HepG2 (cell line): ENCODE measurements around the gene SOX12. TPM values are rescaled to one million over a fixed set of nuclear protein-coding genes. Genes with fewer than 3 reads are reported as not detected.

ENCODE experiments used
- ARNT ChIP-seq: fragments of 450-650 bp; IDR thresholded peaks from 2 replicates; pipeline ENCODE4 v1.6.1; 2017
- DBP ChIP-seq: sonication (generic); formaldehyde crosslinking; IDR thresholded peaks from 2 replicates; pipeline ENCODE4 v1.4.0; 2020; ENCODE audit warnings: missing genetic modification reagents; ENCODE audit errors: not compliant biosample characterization
- ELF1 ChIP-seq: sonication (generic); formaldehyde crosslinking; IDR thresholded peaks from 2 replicates; pipeline ENCODE4 v1.4.0; 2020; ENCODE audit warnings: missing genetic modification reagents
- HOXA5 ChIP-seq: sonication (generic); formaldehyde crosslinking; IDR thresholded peaks from 2 replicates; pipeline ENCODE4 v1.4.0; 2020; ENCODE audit warnings: missing genetic modification reagents
- MED8 ChIP-seq: sonication (generic); formaldehyde crosslinking; IDR thresholded peaks from 2 replicates; pipeline ENCODE4 v1.8.1; 2023; ENCODE audit warnings: mild to moderate bottlenecking, missing genetic modification reagents; ENCODE audit not compliant: insufficient replicate concordance
- MXD4 ChIP-seq: IDR thresholded peaks from 2 replicates; pipeline ENCODE4 v1.6.1; 2016; ENCODE audit warnings: mild to moderate bottlenecking, missing biosample characterization, missing genetic modification reagents
- NFIC ChIP-seq: IDR thresholded peaks from 2 replicates; pipeline ENCODE4 v1.6.1; 2012; ENCODE audit warnings: mild to moderate bottlenecking, low read length, inconsistent platforms
- SETDB1 ChIP-seq: sonication (generic); formaldehyde crosslinking; IDR thresholded peaks from 2 replicates; pipeline ENCODE4 v1.5.1; 2020; ENCODE audit warnings: missing genetic modification reagents, mild to moderate bottlenecking, borderline replicate concordance
- SMYD3 ChIP-seq: sonication (generic); formaldehyde crosslinking; IDR thresholded peaks from 2 replicates; pipeline ENCODE4 v1.8.1; 2023; ENCODE audit warnings: mild to moderate bottlenecking, missing genetic modification reagents
- TBP ChIP-seq: sonication (generic); formaldehyde crosslinking; IDR thresholded peaks from 2 replicates; pipeline ENCODE4 v1.5.0; 2020; ENCODE audit warnings: missing genetic modification reagents
- U2AF1 ChIP-seq: fragments of 200-400 bp; formaldehyde crosslinking; optimal IDR thresholded peaks from 2 replicates; pipeline ENCODE3; 2017; ENCODE audit warnings: mild to moderate bottlenecking, low read depth, low read length
- XBP1 ChIP-seq: sonication (generic); formaldehyde crosslinking; IDR thresholded peaks from 2 replicates; pipeline ENCODE4 v1.5.0; 2020; ENCODE audit warnings: missing genetic modification reagents
- ZC3H13 ChIP-seq: sonication (generic); formaldehyde crosslinking; IDR thresholded peaks from 2 replicates; pipeline ENCODE4 v1.8.1; 2023; ENCODE audit warnings: mild to moderate bottlenecking, missing genetic modification reagents, moderate library complexity
- ZFP37 ChIP-seq: sonication (generic); formaldehyde crosslinking; IDR thresholded peaks from 2 replicates; pipeline ENCODE4 v1.4.0; 2020; ENCODE audit warnings: missing genetic modification reagents, borderline replicate concordance
- ZNF143 ChIP-seq: sonication (generic); formaldehyde crosslinking; IDR thresholded peaks from 2 replicates; pipeline ENCODE4 v1.4.0; 2020; ENCODE audit warnings: missing genetic modification reagents
- ZNF263 ChIP-seq: sonication (generic); formaldehyde crosslinking; IDR thresholded peaks from 2 replicates; pipeline ENCODE4 v1.4.0; 2020; ENCODE audit warnings: missing genetic modification reagents
- ZNF709 ChIP-seq: sonication (generic); formaldehyde crosslinking; IDR thresholded peaks from 2 replicates; pipeline ENCODE4 v1.5.0; 2020; ENCODE audit warnings: mild to moderate bottlenecking, missing genetic modification reagents
- ZNF83 ChIP-seq: sonication (generic); formaldehyde crosslinking; IDR thresholded peaks from 2 replicates; pipeline ENCODE4 v1.4.0; 2020; ENCODE audit warnings: missing genetic modification reagents, mild to moderate bottlenecking, borderline replicate concordance
- polyA plus RNA-seq, 8 experiments: library from polyadenylated mRNA; depleted of rRNA in 3 of 8; stranded (reverse) in 7 of 8; unstranded in 1 of 8; fragments of >200 nt; fragmentation: Illumina TruSeq in 4 of 8; extraction: Trizol in 4 of 8; gene quantifications; 2 replicates each; pipeline versions ENCODE4 v1.2.1 to v1.2.3, GENCODE V29; 2011 to 2016; ENCODE audit warnings: low read depth in 4 of 8, missing spikeins in 1 of 8, mixed read lengths in 1 of 8; ENCODE audit not compliant: insufficient read depth in 1 of 8
- total RNA-seq, 5 experiments: library from RNA; depleted of rRNA; stranded (reverse); fragments of >200 nt; fragmentation: Illumina TruSeq; extraction: Trizol; gene quantifications; 2 replicates each; pipeline ENCODE4 v1.2.3, GENCODE V29; 2016; ENCODE audit warnings: low read depth in 1 of 5
- TF ChIP-seq, protein P1 (sequence below): sonication (generic); formaldehyde crosslinking; IDR thresholded peaks from 2 replicates; pipeline ENCODE4 v1.4.0; 2020; ENCODE audit warnings: mild to moderate bottlenecking, missing genetic modification reagents, borderline replicate concordance
- TF ChIP-seq, protein P2 (sequence below): sonication (generic); formaldehyde crosslinking; IDR thresholded peaks from 2 replicates; pipeline ENCODE4 v1.5.1; 2020; ENCODE audit warnings: missing genetic modification reagents, mild to moderate bottlenecking, borderline replicate concordance

SOX12 gene
- total and polyA plus RNA-seq, 2 of the 13 experiments (the other 11 are each of a cell fraction or from before 2014, with no cell fraction given) = 10.0 to 18.7 TPM

DNA sequence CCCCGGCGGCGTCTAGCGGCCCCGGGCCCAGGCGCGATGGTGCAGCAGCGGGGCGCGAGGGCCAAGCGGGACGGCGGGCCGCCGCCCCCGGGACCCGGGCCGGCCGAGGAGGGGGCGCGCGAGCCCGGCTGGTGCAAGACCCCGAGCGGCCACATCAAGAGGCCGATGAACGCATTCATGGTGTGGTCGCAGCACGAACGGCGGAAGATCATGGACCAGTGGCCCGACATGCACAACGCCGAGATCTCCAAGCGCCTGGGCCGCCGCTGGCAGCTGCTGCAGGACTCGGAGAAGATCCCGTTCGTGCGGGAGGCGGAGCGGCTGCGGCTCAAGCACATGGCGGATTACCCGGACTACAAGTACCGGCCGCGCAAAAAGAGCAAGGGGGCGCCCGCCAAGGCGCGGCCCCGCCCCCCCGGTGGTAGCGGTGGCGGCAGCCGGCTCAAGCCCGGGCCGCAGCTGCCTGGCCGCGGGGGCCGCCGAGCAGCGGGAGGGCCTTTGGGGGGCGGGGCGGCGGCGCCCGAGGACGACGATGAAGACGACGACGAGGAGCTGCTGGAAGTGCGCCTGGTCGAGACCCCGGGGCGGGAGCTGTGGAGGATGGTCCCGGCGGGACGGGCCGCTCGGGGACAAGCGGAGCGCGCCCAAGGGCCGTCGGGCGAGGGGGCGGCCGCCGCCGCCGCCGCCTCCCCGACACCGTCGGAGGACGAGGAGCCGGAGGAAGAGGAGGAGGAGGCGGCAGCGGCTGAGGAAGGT is 715 bp downstream of the SOX12 start (continued):
- no peak for TF ChIP-seq HOXA5 (CRISPR knock-in tag)
- TF ChIP-seq XBP1 = no peak
- TF ChIP-seq TBP (CRISPR knock-in tag) = no peak
- TF ChIP-seq, protein P1, sequence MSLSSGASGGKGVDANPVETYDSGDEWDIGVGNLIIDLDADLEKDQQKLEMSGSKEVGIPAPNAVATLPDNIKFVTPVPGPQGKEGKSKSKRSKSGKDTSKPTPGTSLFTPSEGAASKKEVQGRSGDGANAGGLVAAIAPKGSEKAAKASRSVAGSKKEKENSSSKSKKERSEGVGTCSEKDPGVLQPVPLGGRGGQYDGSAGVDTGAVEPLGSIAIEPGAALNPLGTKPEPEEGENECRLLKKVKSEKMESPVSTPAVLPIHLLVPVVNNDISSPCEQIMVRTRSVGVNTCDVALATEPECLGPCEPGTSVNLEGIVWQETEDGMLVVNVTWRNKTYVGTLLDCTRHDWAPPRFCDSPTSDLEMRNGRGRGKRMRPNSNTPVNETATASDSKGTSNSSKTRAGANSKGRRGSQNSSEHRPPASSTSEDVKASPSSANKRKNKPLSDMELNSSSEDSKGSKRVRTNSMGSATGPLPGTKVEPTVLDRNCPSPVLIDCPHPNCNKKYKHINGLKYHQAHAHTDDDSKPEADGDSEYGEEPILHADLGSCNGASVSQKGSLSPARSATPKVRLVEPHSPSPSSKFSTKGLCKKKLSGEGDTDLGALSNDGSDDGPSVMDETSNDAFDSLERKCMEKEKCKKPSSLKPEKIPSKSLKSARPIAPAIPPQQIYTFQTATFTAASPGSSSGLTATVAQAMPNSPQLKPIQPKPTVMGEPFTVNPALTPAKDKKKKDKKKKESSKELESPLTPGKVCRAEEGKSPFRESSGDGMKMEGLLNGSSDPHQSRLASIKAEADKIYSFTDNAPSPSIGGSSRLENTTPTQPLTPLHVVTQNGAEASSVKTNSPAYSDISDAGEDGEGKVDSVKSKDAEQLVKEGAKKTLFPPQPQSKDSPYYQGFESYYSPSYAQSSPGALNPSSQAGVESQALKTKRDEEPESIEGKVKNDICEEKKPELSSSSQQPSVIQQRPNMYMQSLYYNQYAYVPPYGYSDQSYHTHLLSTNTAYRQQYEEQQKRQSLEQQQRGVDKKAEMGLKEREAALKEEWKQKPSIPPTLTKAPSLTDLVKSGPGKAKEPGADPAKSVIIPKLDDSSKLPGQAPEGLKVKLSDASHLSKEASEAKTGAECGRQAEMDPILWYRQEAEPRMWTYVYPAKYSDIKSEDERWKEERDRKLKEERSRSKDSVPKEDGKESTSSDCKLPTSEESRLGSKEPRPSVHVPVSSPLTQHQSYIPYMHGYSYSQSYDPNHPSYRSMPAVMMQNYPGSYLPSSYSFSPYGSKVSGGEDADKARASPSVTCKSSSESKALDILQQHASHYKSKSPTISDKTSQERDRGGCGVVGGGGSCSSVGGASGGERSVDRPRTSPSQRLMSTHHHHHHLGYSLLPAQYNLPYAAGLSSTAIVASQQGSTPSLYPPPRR (CRISPR knock-in tag) = peak; percentile 53; the same call in 1 of the 2 replicates
- TF ChIP-seq SETDB1 = no peak
- TF ChIP-seq ZNF143 (CRISPR knock-in tag) = no peak
- TF ChIP-seq MXD4 = no peak; the same call in 1 of the 2 replicates
- no peak for TF ChIP-seq NFIC
- no peak for TF ChIP-seq ELF1 (CRISPR knock-in tag)
- no peak for TF ChIP-seq DBP
- TF ChIP-seq ZNF263 = 0 out of 2 replicates have a peak, but pooled peaks have one; percentile 13
- TF ChIP-seq ZNF83 (CRISPR knock-in tag) = no peak
- peak; percentile 83 for TF ChIP-seq MED8 (CRISPR knock-in tag)
- peak; percentile 97 for TF ChIP-seq ZC3H13 (CRISPR knock-in tag)
- TF ChIP-seq U2AF1 = no peak
- TF ChIP-seq ZFP37 (CRISPR knock-in tag) = no peak
- TF ChIP-seq, protein P2, sequence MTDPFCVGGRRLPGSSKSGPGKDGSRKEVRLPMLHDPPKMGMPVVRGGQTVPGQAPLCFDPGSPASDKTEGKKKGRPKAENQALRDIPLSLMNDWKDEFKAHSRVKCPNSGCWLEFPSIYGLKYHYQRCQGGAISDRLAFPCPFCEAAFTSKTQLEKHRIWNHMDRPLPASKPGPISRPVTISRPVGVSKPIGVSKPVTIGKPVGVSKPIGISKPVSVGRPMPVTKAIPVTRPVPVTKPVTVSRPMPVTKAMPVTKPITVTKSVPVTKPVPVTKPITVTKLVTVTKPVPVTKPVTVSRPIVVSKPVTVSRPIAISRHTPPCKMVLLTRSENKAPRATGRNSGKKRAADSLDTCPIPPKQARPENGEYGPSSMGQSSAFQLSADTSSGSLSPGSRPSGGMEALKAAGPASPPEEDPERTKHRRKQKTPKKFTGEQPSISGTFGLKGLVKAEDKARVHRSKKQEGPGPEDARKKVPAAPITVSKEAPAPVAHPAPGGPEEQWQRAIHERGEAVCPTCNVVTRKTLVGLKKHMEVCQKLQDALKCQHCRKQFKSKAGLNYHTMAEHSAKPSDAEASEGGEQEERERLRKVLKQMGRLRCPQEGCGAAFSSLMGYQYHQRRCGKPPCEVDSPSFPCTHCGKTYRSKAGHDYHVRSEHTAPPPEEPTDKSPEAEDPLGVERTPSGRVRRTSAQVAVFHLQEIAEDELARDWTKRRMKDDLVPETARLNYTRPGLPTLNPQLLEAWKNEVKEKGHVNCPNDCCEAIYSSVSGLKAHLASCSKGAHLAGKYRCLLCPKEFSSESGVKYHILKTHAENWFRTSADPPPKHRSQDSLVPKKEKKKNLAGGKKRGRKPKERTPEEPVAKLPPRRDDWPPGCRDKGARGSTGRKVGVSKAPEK = no peak
- no peak for TF ChIP-seq ARNT
- TF ChIP-seq ZNF709 (CRISPR knock-in tag) = peak; percentile 13; the same call in 1 of the 2 replicates
- TF ChIP-seq SMYD3 (CRISPR knock-in tag) = no peak
